Fibroblast of peridontal ligament (primary cell): ENCODE data around the gene CARD14.
A peak's percentile ranks its signal among the peaks of the same experiment; 100 is the strongest.
"Not testable (repeated sequence)": the region's sequence is repeated elsewhere in the genome, so short reads cannot be mapped to it uniquely, and the experiment has no call there.

Experiments used
- DNase-seq: peaks from one replicate; pipeline ENCODE4 v3.0.0-alpha.2; 2010; ENCODE audit errors: extremely low read depth

CARD14 gene

DNA sequence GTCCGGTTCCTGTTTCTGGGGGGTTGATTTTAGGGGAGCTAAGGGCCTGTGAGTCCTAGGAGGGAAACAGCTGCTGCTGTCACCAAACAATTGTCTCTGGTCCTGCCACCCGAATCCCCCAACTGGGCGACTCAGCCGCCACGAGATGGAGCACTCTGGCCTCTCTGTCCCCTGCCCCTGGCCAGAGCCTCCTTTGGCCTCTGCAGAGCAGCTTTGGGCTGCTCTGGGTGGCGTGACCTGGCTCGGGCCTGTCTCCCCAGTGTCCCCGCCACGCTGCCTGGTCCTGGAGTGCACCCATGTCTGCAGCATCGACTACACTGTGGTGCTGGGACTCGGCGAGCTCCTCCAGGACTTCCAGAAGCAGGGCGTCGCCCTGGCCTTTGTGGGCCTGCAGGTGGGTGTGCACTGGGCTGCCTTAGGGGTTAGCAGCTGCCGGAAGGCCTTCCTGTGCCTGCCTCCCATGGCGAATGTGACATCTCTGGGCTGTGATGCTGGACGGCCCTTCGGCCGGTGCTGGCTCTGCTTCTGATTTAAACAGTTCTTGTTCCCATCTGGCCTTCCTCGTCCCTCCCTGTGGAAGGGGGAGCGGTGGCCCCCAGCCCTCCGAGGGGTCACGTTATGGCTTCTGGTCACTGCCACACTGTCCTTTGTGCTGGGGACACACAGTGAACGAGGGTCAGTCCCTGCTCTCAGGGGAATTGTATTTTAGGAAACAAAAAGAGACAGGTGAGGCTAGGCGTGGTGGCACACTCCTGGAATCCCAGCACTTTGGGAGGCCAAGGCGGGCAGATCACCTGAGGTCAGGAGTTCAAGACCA lies 79.3 kb downstream of the CARD14 start:
- no peak for DNase-seq

DNA sequence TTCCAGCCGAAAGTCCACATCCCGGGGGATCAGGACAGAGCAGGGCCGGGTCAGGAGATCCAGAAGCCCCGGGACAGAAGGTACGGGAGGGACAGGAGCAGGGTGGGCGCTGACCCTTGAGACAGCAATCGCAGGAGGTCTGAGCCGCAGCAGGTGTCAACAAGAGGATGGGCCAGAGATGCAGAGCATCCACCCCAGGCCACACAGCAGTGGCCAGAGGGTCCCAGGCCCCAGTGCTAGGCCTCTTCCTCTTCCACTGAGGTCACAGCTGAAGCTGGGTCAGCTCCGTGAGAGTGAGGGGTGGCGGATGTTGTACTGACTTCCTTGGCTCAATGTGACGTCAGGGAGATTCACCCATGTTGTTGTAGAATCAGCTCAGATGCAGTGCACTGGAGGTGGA lies 82.1 kb downstream of the CARD14 start:
- DNase-seq: no peak

DNA sequence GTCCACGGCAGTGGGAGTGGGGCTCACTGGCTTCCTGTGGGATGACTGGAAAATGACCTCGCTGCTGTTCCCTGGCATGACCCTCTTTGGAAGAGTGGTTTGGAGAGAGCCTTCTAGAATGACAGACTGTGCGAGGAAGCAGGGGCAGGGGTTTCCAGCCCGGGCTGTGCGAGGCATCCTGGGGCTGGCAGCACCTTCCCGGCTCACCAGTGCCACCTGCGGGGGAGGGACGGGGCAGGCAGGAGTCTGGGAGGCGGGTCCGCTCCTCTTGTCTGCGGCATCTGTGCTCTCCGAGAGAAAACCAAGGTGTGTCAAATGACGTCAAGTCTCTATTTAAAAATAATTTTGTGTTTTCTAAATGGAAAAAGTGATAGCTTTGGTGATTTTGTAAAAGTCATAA lies 83.0 kb downstream of the CARD14 start:
- DNase-seq: no peak

DNA sequence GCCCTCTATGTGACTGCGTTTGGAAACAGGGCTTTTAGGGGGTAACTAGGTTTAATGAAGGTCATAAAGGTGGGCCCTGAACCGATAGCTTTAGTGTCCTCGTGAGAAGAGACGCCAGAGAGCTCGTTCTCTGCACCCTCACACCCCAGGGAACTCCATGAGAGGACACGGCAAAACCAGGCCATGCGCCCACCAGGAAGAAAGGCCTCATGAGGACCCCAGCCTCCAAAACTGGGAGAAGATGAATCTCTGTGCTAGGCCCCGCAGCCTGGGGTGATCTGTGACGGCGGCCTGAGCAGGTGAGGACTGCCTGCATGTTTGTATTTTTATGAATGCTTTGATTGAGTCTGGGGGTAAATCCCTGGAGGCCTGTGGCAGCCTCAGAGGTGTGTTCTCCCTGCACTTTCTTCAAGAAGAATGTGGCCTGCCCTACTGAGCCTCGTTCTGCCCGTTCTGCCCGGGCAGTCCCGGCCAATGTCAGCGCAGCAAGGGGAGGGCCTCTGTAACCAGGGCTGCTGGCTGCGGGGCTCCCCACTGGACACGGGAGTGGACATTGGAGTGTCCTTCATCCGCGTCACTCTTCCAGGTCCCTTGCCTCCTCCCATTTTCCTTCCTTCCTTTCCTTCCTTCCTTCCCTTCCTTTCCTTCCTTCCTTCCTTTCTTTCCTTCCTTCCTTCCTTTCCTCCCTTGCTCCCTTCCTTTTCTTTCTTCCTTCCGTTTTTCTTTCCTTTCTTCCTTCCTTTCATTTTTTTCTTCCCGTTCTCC lies 84.0 kb downstream of the CARD14 start:
- DNase-seq: no peak

DNA sequence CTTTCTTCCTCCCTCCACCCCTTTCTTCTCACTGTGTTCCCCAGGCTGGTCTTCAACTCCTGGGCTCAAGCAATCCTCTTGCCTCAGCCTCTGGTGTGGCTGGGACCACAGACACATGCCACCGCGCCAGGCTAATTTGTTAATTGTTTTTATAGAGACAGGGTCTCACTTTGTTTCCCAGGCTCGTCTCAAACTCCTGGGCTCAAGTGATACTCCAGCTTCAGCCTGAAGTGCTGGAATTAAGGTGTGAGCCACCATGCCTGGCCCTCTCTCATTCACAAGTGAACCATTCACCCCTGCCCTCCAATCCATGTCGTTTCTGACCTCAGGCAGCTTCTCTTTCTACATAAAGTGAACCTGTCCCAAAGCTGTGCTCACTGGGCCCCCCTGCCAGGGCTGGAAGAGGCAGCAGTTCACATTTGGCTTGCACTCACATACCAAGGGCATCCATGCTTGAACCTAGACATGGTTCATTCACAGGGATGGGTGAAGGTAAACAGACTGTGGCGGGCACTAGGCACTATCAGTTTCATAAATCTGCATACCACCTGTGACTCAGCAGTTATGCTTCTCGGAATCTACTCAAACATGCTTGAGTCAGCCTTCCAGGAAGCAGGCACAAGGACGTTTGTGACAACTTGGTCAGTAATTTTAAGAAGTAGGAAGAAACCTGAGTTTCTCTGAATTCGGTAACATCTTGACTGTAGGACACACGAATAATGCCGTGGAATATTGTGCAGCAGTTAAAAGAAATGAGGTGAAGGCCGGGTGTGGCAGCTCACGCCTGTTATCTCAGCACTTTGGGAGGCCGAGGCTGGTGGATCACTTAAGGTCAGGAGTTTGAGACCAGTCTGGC lies 84.8 kb downstream of the CARD14 start:
- DNase-seq: peak; percentile 91

DNA sequence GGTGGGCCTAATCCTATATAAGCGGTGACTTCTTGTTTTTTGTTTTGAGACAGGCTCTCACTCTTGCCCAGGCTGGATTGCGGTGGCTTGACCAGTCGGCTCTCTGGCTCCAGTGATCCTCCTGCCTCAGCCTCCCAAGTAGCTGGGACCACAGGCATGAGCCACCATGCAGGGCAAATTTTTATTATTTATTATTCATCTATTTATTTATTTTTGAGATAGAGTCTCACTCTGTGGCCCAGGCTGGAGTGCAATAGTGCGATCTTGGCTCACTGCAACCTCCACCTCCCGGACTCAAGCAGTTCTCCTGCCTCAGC lies 86.2 kb downstream of the CARD14 start:
- DNase-seq: no peak

DNA sequence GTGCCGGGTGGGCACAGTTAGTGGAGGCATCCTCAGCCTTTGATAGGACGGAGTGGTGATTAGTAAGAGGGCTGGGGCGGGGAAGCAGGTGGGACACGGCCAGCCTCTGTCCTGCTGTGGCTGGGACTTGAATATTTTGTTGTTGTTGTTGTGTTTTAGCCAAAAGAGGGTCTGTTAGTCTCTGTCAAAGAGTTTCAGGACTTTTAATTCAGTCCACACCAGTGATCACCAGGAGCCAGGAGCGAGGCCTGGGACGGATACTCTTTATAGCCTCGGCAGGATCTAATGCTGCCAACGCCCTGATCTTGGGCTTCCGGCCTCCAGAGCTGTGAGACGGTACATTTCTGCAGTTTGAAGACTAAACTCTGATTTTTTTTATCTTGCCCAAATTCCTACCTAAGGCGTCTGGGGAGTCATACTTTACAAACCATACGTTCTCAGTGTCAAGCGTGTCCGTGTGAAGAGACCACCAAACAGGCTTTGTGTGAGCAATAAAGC lies 87.9 kb downstream of the CARD14 start:
- DNase-seq: no peak

DNA sequence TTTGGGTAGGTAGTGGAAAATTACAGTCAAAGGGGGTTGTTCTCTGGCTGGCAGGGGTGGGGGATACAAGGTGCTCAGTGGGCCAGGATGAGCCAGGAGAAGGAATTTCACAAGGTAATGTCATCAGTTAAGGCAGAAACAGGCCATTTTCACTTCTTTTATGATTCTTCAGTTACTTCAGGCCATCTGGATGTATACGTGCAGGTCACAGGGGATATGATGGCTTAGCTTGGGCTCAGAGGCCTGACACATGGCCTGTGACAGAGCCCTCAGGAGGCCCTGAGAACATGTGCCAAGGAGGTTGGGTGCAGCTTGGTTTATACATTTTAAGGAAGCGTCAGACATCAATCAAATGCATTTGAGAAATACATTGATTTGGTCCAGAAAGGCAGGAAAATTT lies 88.5 kb downstream of the CARD14 start:
- DNase-seq: not testable (repeated sequence)
